ENCODE data around the gene NME7.

- TF ChIP-seq EZH2 (IDR thresholded peaks at IDR 0.05; ENCODE audit: borderline replicate concordance, low read length) (no peak), CTCF (IDR thresholded peaks at IDR 0.05; ENCODE audit: low read length) (no peak)
Observed at GRCh38 chr1:169250795-169251194, 116.8 kb downstream of the NME7 start.

Data from OCI-LY1 (cell line).